PFSK-1 (cell line): Measurements from ENCODE around the gene UBE2M.

ENCODE experiments used
- FOXP2 ChIP-seq: optimal IDR thresholded peaks from 2 replicates; pipeline ENCODE3; 2011; ENCODE audit warnings: borderline replicate concordance, control low read depth, inconsistent platforms; ENCODE audit not compliant: insufficient read depth; ENCODE audit errors: extremely low read length, extremely low read depth
- POLR2AphosphoS5 ChIP-seq: IDR thresholded peaks from 2 replicates; pipeline ENCODE4 v1.6.1; 2012; ENCODE audit warnings: low read depth, mild to moderate bottlenecking, control low read depth, low read length, moderate library complexity
- REST ChIP-seq, 2 experiments: IDR thresholded peaks; 2 replicates each; pipeline versions ENCODE4 v1.6.1 to v1.8.0; 2011 to 2012; ENCODE audit warnings: low read depth in 2 of 2, low read length in 2 of 2, control low read depth in 1 of 2, inconsistent platforms in 1 of 2, mild to moderate bottlenecking in 1 of 2, moderate library complexity in 1 of 2; ENCODE audit not compliant: insufficient read depth in 1 of 2
- SIN3A ChIP-seq: IDR thresholded peaks from 2 replicates; pipeline ENCODE4 v1.6.1; 2012; ENCODE audit warnings: mild to moderate bottlenecking, low read length, moderate library complexity, borderline replicate concordance; ENCODE audit not compliant: insufficient read depth
- TAF1 ChIP-seq: IDR thresholded peaks from 2 replicates; pipeline ENCODE4 v1.6.1; 2012; ENCODE audit warnings: low read length, control low read depth, borderline replicate concordance; ENCODE audit not compliant: insufficient read depth

The UBE2M gene

GRCh38 chr19:58513694-58514563 is 44.5 kb downstream of the UBE2M start:
- TF ChIP-seq REST (IDR thresholded peaks at IDR 0.05; ENCODE audit: insufficient read depth in 1 of 2, low read depth in 2 of 2, low read length in 2 of 2) (0 out of 4 replicates have a peak, but pooled peaks of 1 of the 2 experiments have one; percentile 17), TAF1 (peak; percentile 64; the same call in 1 of the 2 replicates), SIN3A (peak; percentile 31; the same call in 1 of the 2 replicates), POLR2AphosphoS5 (peak; percentile 89), FOXP2 (peak; percentile 97)

- no peak; the same call in 1 of the 2 replicates for TF ChIP-seq POLR2AphosphoS5
Observed at GRCh38 chr19:58513213-58513693, 45.2 kb downstream of the UBE2M start.

GRCh38 chr19:58511353-58512208 is 46.8 kb downstream of the UBE2M start, which contains the start of gene SLC27A5:
Gene SLC27A5 (minus strand): TSS chr19:58511992. CDS start chr19:58511955, 37 bp downstream.
- no peak for TF ChIP-seq TAF1
- no peak for TF ChIP-seq POLR2AphosphoS5

GRCh38 chr19:58510084-58510862 is 48.1 kb downstream of the UBE2M start:
- TF ChIP-seq TAF1 = no peak
- TF ChIP-seq REST (IDR thresholded peaks at IDR 0.05; ENCODE audit: insufficient read depth in 1 of 2, low read depth in 2 of 2, low read length in 2 of 2) = no peak
- TF ChIP-seq FOXP2 = no peak
- no peak for TF ChIP-seq POLR2AphosphoS5
- TF ChIP-seq SIN3A = no peak

- TF ChIP-seq TAF1 = no peak
- no peak for TF ChIP-seq REST (IDR thresholded peaks at IDR 0.05; ENCODE audit: insufficient read depth in 1 of 2, low read depth in 2 of 2, low read length in 2 of 2)
- TF ChIP-seq SIN3A = no peak
- TF ChIP-seq POLR2AphosphoS5 = no peak
- no peak for TF ChIP-seq FOXP2
Observed at GRCh38 chr19:58509731-58510083, 48.7 kb downstream of the UBE2M start.
